Spleen (tissue), 7 donors: ENCODE results near the gene CLCN3.
"Not testable (repeated sequence)": the region's sequence is repeated elsewhere in the genome, so short reads cannot be mapped to it uniquely, and the experiment has no call there.

ENCODE experiments used
- POLR2A ChIP-seq, 3 donors: fragments of 450-650 bp; IDR thresholded peaks; one replicate each; pipeline ENCODE4 v1.5.1; 2017; ENCODE audit warnings: antibody characterized with exemption in 3 of 3, mild to moderate bottlenecking in 1 of 3
- TF ChIP-seq, protein P1 (sequence below), 11 experiments: fragments of 200-600 bp in 7 of 11; fragments of 450-650 bp in 4 of 11; sonication (generic) in 4 of 11; IDR thresholded peaks in 8 of 11; conservative IDR thresholded peaks in 3 of 11; 1 replicate in 7 of 11; 2 replicates in 4 of 11; pipeline versions ENCODE4 v1.4.0 to v1.8.0; 2016 to 2021; ENCODE audit warnings: antibody characterized with exemption in 11 of 11, inconsistent platforms in 4 of 11, mild to moderate bottlenecking in 1 of 11
- donor health status: DM: no; HTN: no; CAD: no; lungs with moderate emphysema.
- donor health status: DM: no; HTN: no; CAD: no.
- donor health status: DM: no; HTN: no; CAD: no.

DNA sequence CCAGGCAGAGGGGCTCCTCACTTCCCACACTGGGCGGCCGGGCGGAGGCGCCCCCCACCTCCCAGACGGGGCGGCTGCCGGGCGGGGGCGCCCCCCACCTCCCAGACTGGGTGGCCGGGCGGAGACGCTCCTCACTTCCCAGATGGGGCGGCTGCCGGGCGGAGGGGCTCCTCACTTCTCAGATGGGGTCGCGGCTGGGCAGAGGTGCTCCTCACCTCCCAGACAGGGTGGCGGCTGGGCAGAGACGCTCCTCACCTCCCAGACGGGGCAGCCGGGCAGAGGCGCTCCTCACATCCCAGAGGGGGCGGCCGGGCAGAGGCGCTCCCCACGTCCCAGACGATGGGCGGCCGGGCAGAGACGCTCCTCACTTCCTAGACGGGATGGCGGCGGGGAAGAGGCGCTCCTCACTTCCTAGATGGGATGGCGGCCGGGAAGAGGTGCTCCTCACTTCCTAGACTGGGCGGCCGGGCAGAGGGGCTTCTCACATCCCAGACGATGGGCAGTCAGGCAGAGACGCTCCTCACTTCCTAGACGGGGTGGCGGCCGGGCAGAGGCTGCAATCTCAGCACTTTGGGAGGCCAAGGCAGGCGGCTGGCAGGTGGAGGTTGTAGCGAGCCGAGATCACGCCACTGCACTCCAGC lies 58.7 kb downstream of the CLCN3 start:
- TF ChIP-seq, protein P1, sequence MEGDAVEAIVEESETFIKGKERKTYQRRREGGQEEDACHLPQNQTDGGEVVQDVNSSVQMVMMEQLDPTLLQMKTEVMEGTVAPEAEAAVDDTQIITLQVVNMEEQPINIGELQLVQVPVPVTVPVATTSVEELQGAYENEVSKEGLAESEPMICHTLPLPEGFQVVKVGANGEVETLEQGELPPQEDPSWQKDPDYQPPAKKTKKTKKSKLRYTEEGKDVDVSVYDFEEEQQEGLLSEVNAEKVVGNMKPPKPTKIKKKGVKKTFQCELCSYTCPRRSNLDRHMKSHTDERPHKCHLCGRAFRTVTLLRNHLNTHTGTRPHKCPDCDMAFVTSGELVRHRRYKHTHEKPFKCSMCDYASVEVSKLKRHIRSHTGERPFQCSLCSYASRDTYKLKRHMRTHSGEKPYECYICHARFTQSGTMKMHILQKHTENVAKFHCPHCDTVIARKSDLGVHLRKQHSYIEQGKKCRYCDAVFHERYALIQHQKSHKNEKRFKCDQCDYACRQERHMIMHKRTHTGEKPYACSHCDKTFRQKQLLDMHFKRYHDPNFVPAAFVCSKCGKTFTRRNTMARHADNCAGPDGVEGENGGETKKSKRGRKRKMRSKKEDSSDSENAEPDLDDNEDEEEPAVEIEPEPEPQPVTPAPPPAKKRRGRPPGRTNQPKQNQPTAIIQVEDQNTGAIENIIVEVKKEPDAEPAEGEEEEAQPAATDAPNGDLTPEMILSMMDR (IDR thresholded peaks at IDR 0.05 in 8 of 11, conservative IDR thresholded peaks at IDR 0.05 in 3 of 11) = not testable (repeated sequence)
- not testable (repeated sequence) for TF ChIP-seq POLR2A (IDR thresholded peaks at IDR 0.05)
